ENCODE results near the gene SMAD4. TPM values are rescaled to one million over a fixed set of nuclear protein-coding genes. Genes with fewer than 3 reads are reported as not detected.

The SMAD4 gene
- total and polyA plus RNA-seq, 2 experiments from 2014 or later: 41.9 to 103 TPM

DNA sequence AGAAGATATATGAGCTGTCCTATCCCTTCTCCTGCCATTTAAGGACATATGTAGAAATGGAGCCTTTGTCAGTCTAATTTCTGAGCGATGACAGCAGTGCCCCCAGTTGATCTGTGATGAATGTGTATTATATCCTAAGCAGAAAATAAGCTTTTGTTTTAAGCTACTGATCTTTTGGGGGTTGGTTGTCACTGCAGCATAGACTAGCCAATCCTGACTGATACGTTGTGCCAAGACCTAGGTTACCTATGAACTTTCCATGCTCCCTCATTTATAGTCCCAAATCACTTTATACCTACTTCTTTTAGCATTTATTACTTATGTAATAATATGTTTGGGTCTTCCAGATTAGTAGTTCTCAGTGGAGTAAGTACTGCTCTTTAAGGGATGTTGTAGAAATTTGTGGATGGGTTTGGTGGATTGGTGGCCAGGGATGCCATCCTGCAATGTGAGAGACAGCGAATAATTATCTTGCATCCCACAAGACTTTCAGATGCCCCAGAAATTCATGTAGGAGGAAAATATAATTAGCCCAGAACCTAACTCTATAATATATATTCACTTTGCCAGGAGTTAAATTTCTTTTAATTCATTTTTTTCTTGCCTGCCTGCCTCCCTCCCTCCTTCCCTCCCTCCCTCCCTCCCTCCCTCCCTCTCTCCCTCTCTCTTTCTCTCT is 11.8 kb downstream of the SMAD4 start:
- TF ChIP-seq EZH2 (IDR thresholded peaks at IDR 0.05; ENCODE audit: low read depth, unreplicated experiment): no peak
- no peak for TF ChIP-seq ZNF114 (CRISPR knock-in tag; IDR thresholded peaks at IDR 0.05)
- TF ChIP-seq CREB1 (CRISPR knock-in tag; IDR thresholded peaks at IDR 0.05; ENCODE audit: low read depth): no peak
- TF ChIP-seq, protein P1, sequence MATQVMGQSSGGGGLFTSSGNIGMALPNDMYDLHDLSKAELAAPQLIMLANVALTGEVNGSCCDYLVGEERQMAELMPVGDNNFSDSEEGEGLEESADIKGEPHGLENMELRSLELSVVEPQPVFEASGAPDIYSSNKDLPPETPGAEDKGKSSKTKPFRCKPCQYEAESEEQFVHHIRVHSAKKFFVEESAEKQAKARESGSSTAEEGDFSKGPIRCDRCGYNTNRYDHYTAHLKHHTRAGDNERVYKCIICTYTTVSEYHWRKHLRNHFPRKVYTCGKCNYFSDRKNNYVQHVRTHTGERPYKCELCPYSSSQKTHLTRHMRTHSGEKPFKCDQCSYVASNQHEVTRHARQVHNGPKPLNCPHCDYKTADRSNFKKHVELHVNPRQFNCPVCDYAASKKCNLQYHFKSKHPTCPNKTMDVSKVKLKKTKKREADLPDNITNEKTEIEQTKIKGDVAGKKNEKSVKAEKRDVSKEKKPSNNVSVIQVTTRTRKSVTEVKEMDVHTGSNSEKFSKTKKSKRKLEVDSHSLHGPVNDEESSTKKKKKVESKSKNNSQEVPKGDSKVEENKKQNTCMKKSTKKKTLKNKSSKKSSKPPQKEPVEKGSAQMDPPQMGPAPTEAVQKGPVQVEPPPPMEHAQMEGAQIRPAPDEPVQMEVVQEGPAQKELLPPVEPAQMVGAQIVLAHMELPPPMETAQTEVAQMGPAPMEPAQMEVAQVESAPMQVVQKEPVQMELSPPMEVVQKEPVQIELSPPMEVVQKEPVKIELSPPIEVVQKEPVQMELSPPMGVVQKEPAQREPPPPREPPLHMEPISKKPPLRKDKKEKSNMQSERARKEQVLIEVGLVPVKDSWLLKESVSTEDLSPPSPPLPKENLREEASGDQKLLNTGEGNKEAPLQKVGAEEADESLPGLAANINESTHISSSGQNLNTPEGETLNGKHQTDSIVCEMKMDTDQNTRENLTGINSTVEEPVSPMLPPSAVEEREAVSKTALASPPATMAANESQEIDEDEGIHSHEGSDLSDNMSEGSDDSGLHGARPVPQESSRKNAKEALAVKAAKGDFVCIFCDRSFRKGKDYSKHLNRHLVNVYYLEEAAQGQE (IDR thresholded peaks at IDR 0.05; ENCODE audit: unreplicated experiment): no peak
- no peak for TF ChIP-seq EZH2phosphoT487 (IDR thresholded peaks at IDR 0.05; ENCODE audit: unreplicated experiment)
- TF ChIP-seq, protein P2, sequence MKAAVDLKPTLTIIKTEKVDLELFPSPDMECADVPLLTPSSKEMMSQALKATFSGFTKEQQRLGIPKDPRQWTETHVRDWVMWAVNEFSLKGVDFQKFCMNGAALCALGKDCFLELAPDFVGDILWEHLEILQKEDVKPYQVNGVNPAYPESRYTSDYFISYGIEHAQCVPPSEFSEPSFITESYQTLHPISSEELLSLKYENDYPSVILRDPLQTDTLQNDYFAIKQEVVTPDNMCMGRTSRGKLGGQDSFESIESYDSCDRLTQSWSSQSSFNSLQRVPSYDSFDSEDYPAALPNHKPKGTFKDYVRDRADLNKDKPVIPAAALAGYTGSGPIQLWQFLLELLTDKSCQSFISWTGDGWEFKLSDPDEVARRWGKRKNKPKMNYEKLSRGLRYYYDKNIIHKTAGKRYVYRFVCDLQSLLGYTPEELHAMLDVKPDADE (IDR thresholded peaks at IDR 0.05): no peak
- TF ChIP-seq, protein P3, sequence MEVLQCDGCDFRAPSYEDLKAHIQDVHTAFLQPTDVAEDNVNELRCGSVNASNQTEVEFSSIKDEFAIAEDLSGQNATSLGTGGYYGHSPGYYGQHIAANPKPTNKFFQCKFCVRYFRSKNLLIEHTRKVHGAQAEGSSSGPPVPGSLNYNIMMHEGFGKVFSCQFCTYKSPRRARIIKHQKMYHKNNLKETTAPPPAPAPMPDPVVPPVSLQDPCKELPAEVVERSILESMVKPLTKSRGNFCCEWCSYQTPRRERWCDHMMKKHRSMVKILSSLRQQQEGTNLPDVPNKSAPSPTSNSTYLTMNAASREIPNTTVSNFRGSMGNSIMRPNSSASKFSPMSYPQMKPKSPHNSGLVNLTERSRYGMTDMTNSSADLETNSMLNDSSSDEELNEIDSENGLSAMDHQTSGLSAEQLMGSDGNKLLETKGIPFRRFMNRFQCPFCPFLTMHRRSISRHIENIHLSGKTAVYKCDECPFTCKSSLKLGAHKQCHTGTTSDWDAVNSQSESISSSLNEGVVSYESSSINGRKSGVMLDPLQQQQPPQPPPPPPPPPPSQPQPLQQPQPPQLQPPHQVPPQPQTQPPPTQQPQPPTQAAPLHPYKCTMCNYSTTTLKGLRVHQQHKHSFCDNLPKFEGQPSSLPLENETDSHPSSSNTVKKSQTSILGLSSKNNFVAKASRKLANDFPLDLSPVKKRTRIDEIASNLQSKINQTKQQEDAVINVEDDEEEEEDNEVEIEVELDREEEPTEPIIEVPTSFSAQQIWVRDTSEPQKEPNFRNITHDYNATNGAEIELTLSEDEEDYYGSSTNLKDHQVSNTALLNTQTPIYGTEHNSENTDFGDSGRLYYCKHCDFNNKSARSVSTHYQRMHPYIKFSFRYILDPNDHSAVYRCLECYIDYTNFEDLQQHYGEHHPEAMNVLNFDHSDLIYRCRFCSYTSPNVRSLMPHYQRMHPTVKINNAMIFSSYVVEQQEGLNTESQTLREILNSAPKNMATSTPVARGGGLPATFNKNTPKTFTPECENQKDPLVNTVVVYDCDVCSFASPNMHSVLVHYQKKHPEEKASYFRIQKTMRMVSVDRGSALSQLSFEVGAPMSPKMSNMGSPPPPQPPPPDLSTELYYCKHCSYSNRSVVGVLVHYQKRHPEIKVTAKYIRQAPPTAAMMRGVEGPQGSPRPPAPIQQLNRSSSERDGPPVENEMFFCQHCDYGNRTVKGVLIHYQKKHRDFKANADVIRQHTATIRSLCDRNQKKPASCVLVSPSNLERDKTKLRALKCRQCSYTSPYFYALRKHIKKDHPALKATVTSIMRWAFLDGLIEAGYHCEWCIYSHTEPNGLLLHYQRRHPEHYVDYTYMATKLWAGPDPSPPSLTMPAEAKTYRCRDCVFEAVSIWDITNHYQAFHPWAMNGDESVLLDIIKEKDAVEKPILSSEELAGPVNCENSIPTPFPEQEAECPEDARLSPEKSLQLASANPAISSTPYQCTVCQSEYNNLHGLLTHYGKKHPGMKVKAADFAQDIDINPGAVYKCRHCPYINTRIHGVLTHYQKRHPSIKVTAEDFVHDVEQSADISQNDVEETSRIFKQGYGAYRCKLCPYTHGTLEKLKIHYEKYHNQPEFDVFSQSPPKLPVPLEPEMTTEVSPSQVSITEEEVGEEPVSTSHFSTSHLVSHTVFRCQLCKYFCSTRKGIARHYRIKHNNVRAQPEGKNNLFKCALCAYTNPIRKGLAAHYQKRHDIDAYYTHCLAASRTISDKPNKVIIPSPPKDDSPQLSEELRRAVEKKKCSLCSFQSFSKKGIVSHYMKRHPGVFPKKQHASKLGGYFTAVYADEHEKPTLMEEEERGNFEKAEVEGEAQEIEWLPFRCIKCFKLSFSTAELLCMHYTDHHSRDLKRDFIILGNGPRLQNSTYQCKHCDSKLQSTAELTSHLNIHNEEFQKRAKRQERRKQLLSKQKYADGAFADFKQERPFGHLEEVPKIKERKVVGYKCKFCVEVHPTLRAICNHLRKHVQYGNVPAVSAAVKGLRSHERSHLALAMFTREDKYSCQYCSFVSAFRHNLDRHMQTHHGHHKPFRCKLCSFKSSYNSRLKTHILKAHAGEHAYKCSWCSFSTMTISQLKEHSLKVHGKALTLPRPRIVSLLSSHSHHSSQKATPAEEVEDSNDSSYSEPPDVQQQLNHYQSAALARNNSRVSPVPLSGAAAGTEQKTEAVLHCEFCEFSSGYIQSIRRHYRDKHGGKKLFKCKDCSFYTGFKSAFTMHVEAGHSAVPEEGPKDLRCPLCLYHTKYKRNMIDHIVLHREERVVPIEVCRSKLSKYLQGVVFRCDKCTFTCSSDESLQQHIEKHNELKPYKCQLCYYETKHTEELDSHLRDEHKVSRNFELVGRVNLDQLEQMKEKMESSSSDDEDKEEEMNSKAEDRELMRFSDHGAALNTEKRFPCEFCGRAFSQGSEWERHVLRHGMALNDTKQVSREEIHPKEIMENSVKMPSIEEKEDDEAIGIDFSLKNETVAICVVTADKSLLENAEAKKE (CRISPR knock-in tag; IDR thresholded peaks at IDR 0.05): no peak
- no peak for TF ChIP-seq STAT1 (IDR thresholded peaks at IDR 0.05; ENCODE audit: unreplicated experiment)
- TF ChIP-seq JUNB (IDR thresholded peaks at IDR 0.05; ENCODE audit: unreplicated experiment): no peak
- no peak for TF ChIP-seq ZNF331 (CRISPR knock-in tag; IDR thresholded peaks at IDR 0.05; ENCODE audit: low read depth)
- TF ChIP-seq, protein P4, sequence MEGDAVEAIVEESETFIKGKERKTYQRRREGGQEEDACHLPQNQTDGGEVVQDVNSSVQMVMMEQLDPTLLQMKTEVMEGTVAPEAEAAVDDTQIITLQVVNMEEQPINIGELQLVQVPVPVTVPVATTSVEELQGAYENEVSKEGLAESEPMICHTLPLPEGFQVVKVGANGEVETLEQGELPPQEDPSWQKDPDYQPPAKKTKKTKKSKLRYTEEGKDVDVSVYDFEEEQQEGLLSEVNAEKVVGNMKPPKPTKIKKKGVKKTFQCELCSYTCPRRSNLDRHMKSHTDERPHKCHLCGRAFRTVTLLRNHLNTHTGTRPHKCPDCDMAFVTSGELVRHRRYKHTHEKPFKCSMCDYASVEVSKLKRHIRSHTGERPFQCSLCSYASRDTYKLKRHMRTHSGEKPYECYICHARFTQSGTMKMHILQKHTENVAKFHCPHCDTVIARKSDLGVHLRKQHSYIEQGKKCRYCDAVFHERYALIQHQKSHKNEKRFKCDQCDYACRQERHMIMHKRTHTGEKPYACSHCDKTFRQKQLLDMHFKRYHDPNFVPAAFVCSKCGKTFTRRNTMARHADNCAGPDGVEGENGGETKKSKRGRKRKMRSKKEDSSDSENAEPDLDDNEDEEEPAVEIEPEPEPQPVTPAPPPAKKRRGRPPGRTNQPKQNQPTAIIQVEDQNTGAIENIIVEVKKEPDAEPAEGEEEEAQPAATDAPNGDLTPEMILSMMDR (conservative IDR thresholded peaks at IDR 0.05; ENCODE audit: low read depth in 2 of 2): no peak
- DNase-seq (ENCODE audit: low spot score) (no peak), ATAC-seq (no peak)
- Mint-ChIP-seq H3K9me3 (no peaks in the 10 kb centered on the region), H3K4me3 (no peak overlapping the region), H3K36me3 (ENCODE audit: low read depth) (peaks cover 7% of the 10 kb centered on the region; the same call in 1 of the 3 replicates), H3K27ac (no peak overlapping the region), H3K27me3 (ENCODE audit: insufficient read depth, low read depth, poor library complexity) (peaks cover 3% of the 10 kb centered on the region), H3K4me1 (peaks cover 63% of the 10 kb centered on the region)
- Histone ChIP-seq H3K36me3 (ENCODE audit: insufficient read depth) (no peaks in the 10 kb centered on the region), H3K4me3 (no peak overlapping the region), H3K4me1 (ENCODE audit: insufficient read depth) (peaks cover 73% of the 10 kb centered on the region), H3K9me2 (ENCODE audit: insufficient read depth) (no peaks in the 10 kb centered on the region), H3K27ac (ENCODE audit: low read depth) (no peak overlapping the region), H3F3A (replicated peaks; ENCODE audit: low read depth) (no peaks in the 10 kb centered on the region; the same call in 1 of the 2 replicates), H4K20me1 (replicated peaks; ENCODE audit: insufficient read depth) (peaks cover 18% of the 10 kb centered on the region), H3K27me3 (ENCODE audit: insufficient read depth) (no peaks in the 10 kb centered on the region), H3K79me2 (replicated peaks; ENCODE audit: insufficient read depth) (peaks cover 97% of the 10 kb centered on the region), H3K4me2 (no peak overlapping the region), H2AFZ (no peak overlapping the region)
